PC-3 (cell line): ENCODE data around the gene CNTNAP2. TPM values are rescaled to one million over a fixed set of nuclear protein-coding genes. Genes with fewer than 3 reads are reported as not detected.

ENCODE experiments used
- ATAC-seq: fragments of 200-7000 bp; cut with Tn5 transposase; 2 replicates; pipeline ENCODE4 v1.9.1; 2020; ENCODE audit warnings: mild to moderate bottlenecking, moderate library complexity
- BruUV-seq: library from RNA; stranded (reverse); fragments of 400-500 nt; replicated peaks from 2 replicates; lab custom pipeline; 2021; lab: Mats Ljungman, UMichigan
- CTCF ChIA-PET: fragments of 300-600 bp; sonication (Branson Sonifier 250); formaldehyde crosslinking; loops from one replicate; lab custom pipeline; 2022; ENCODE audit warnings: antibody characterized with exemption; lab: Charles Lee
- POLR2A ChIA-PET: fragments of 300-600 bp; sonication (Branson Sonifier 250); formaldehyde crosslinking; loops from one replicate; lab custom pipeline; 2022; ENCODE audit warnings: antibody characterized with exemption; ENCODE audit not compliant: unreplicated experiment; lab: Charles Lee
- DNase-seq: peaks from one replicate; pipeline ENCODE4 v3.0.0-alpha.2; 2015
- H2AFZ ChIP-seq: fragments of 300-600 bp; sonication (generic); 2 replicates; pipeline ENCODE4 v1.6.0; 2016; ENCODE audit warnings: antibody characterized with exemption, low read length
- H3F3A ChIP-seq: fragments of 300-600 bp; sonication (generic); one replicate; pipeline ENCODE4 v1.6.0; 2017; ENCODE audit warnings: antibody characterized with exemption, low read length, control low read depth, mild to moderate bottlenecking; ENCODE audit not compliant: unreplicated experiment
- H3K27ac ChIP-seq: fragments of 300-600 bp; sonication (generic); 2 replicates; pipeline ENCODE4 v1.5.1; 2016; ENCODE audit warnings: mild to moderate bottlenecking, low read length
- H3K27me3 ChIP-seq: fragments of 300-600 bp; sonication (generic); 2 replicates; pipeline ENCODE4 v1.6.1; 2016; ENCODE audit warnings: low read length, mixed read lengths
- H3K36me3 ChIP-seq: fragments of 300-600 bp; sonication (generic); 2 replicates; pipeline ENCODE4 v1.6.1; 2016; ENCODE audit warnings: low read depth, mixed run types, low read length, mixed read lengths
- H3K4me1 ChIP-seq: fragments of 300-600 bp; sonication (generic); 2 replicates; pipeline ENCODE4 v1.5.1; 2016; ENCODE audit warnings: low read length; ENCODE audit not compliant: insufficient read depth
- H3K4me2 ChIP-seq: fragments of 300-600 bp; sonication (generic); 2 replicates; pipeline ENCODE4 v1.6.0; 2016; ENCODE audit warnings: low read length
- H3K4me3 ChIP-seq: fragments of 300-600 bp; sonication (generic); 2 replicates; pipeline ENCODE4 v1.5.1; 2016; ENCODE audit warnings: mild to moderate bottlenecking, low read length, mixed read lengths
- H3K79me2 ChIP-seq: fragments of 300-600 bp; sonication (generic); 2 replicates; pipeline ENCODE4 v1.6.1; 2017; ENCODE audit warnings: low read length, mixed read lengths
- H3K9ac ChIP-seq: fragments of 300-600 bp; sonication (generic); 2 replicates; pipeline ENCODE4 v1.6.0; 2016; ENCODE audit warnings: mild to moderate bottlenecking, low read length
- H3K9me2 ChIP-seq: fragments of 300-600 bp; sonication (generic); replicated peaks from 2 replicates; pipeline ENCODE4 v1.6.1; 2016; ENCODE audit warnings: mixed run types, low read length, mixed read lengths
- H3K9me3 ChIP-seq: fragments of 300-600 bp; sonication (generic); 2 replicates; pipeline ENCODE4 v1.6.1; 2016; ENCODE audit warnings: low read length, mixed read lengths
- H4K20me1 ChIP-seq: fragments of 300-600 bp; sonication (generic); 2 replicates; pipeline ENCODE4 v1.6.1; 2016; ENCODE audit warnings: low read length, mixed read lengths
- CTCF ChIP-seq: fragments of 300-600 bp; sonication (generic); conservative IDR thresholded peaks from 2 replicates; pipeline ENCODE4 v1.5.1; 2017; ENCODE audit warnings: antibody characterized with exemption, low read depth, mild to moderate bottlenecking, low read length
- EZH2 ChIP-seq: fragments of 300-600 bp; sonication (generic); IDR thresholded peaks from one replicate; pipeline ENCODE4 v1.6.1; 2017; ENCODE audit warnings: antibody characterized with exemption, mild to moderate bottlenecking, low read length; ENCODE audit not compliant: unreplicated experiment
- EZH2phosphoT487 ChIP-seq: fragments of 300-600 bp; sonication (generic); IDR thresholded peaks from 2 replicates; pipeline ENCODE4 v1.6.1; 2018; ENCODE audit warnings: mild to moderate bottlenecking, antibody characterized with exemption, low read length, borderline replicate concordance
- intact Hi-C: fragments of 100-400 bp; cut with micrococcal nuclease; formaldehyde crosslinking; loops from 2 replicates; pipeline ENCODE4 v1.9.0; 2023
- total RNA-seq: library from RNA; depleted of rRNA; stranded (reverse); fragments of >200 nt; gene quantifications from 2 replicates; pipeline ENCODE4 v1.2.3, GENCODE V29; 2014

The CNTNAP2 gene
- total RNA-seq, 1 experiment from 2014 or later: 1.5 TPM

- CTCF ChIA-PET: no interaction called here
- Histone ChIP-seq H3K9me2 (no peaks in the 10 kb centered on the region), H3K27me3 (no peaks in the 10 kb centered on the region), H3K79me2 (no peaks in the 10 kb centered on the region), H3K36me3 (no peaks in the 10 kb centered on the region), H3F3A (no peaks in the 10 kb centered on the region), H3K27ac (no peak overlapping the region), H3K9me3 (no peaks in the 10 kb centered on the region), H3K4me3 (no peak overlapping the region), H4K20me1 (no peaks in the 10 kb centered on the region), H3K9ac (no peak overlapping the region), H3K4me1 (no peaks in the 10 kb centered on the region), H2AFZ (no peak overlapping the region), H3K4me2 (no peak overlapping the region)
- POLR2A ChIA-PET: interaction anchor here (0.6 kb wide), 1 partner anchor 48 kb away, joined by 3 read pairs; no protein-coding TSS in a partner anchor
- intact Hi-C loops: no loop called here
- no peak for ATAC-seq
- TF ChIP-seq CTCF: no peak
- TF ChIP-seq EZH2: no peak
- no peak for TF ChIP-seq EZH2phosphoT487
- DNase-seq: no peak
- no TSS peak for BruUV-seq
Observed at GRCh38 chr7:147008530-147008929, 891.9 kb downstream of the CNTNAP2 start.

- no TSS peak for BruUV-seq
- CTCF ChIA-PET: no interaction called here
- Histone ChIP-seq H3K4me2 (no peak overlapping the region), H2AFZ (no peak overlapping the region), H3K4me3 (no peak overlapping the region), H3K36me3 (no peaks in the 10 kb centered on the region), H3K9ac (no peak overlapping the region), H3K4me1 (no peaks in the 10 kb centered on the region), H3K27ac (no peak overlapping the region), H3F3A (no peaks in the 10 kb centered on the region), H3K9me3 (no peaks in the 10 kb centered on the region), H3K27me3 (no peaks in the 10 kb centered on the region), H3K9me2 (no peaks in the 10 kb centered on the region), H4K20me1 (no peaks in the 10 kb centered on the region), H3K79me2 (no peaks in the 10 kb centered on the region)
- intact Hi-C loops: no loop called here
- no peak for DNase-seq
- no peak for ATAC-seq
- POLR2A ChIA-PET: no interaction called here
- TF ChIP-seq EZH2: no peak
- no peak for TF ChIP-seq EZH2phosphoT487
- TF ChIP-seq CTCF: no peak
Observed at GRCh38 chr7:147012666-147013065, 896.1 kb downstream of the CNTNAP2 start.

DNA sequence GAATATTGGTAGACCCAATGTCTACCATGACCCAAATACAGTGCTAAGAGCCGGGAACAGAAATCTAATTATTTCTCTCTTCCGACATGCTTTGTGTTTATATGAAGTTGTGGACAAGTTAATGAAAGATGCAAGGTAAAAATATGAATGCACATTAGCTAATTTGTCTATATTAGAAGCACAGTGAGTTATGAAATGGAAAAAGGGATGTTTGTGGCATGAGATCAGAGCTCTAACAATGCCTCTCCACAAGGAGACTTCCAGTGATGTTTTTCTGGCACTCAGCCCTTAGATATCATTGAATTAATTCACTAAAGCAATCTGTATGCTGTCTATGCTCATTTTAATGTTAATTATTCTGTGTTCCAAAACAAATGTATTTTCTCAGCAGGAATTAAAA is 897.2 kb downstream of the CNTNAP2 start:
- no TSS peak for BruUV-seq
- intact Hi-C loops: no loop called here
- Histone ChIP-seq H3K4me2 (no peak overlapping the region), H3K36me3 (no peaks in the 10 kb centered on the region), H3K9me2 (no peaks in the 10 kb centered on the region), H3K4me3 (no peak overlapping the region), H3K79me2 (no peaks in the 10 kb centered on the region), H3K9me3 (no peaks in the 10 kb centered on the region), H3K9ac (no peak overlapping the region), H3K27me3 (no peaks in the 10 kb centered on the region), H3F3A (no peaks in the 10 kb centered on the region), H4K20me1 (no peaks in the 10 kb centered on the region), H2AFZ (no peak overlapping the region), H3K27ac (no peak overlapping the region), H3K4me1 (no peaks in the 10 kb centered on the region; the same call in 1 of the 2 replicates)
- TF ChIP-seq CTCF (no peak), EZH2phosphoT487 (no peak), EZH2 (no peak)
- no peak for DNase-seq
- CTCF ChIA-PET: no interaction called here
- POLR2A ChIA-PET: no interaction called here
- ATAC-seq: no peak
